Neural crest cell (in vitro differentiated cells): ENCODE measurements around the gene MS4A6A. TPM values are rescaled to one million over a fixed set of nuclear protein-coding genes. Genes with fewer than 3 reads are reported as not detected.

Experiments used
- DNase-seq: peaks from one replicate; pipeline ENCODE4 v3.0.0; 2021; ENCODE audit warnings: low read depth, mixed read lengths, low spot score
- H3K27ac Mint-ChIP-seq: one replicate; pipeline ENCODE4 v1.8.0; 2021; ENCODE audit warnings: mild to moderate bottlenecking, mixed read lengths; ENCODE audit not compliant: unreplicated experiment
- H3K27me3 Mint-ChIP-seq: 2 replicates; pipeline ENCODE4 v1.8.0; 2021; ENCODE audit warnings: low read depth, mild to moderate bottlenecking, mixed read lengths
- H3K36me3 Mint-ChIP-seq: 2 replicates; pipeline ENCODE4 v1.8.0; 2021; ENCODE audit warnings: low read depth, mild to moderate bottlenecking, mixed read lengths
- H3K4me1 Mint-ChIP-seq: 2 replicates; pipeline ENCODE4 v1.8.0; 2021; ENCODE audit warnings: mixed read lengths
- H3K4me3 Mint-ChIP-seq: one replicate; pipeline ENCODE4 v1.8.0; 2021; ENCODE audit warnings: mild to moderate bottlenecking, mixed read lengths
- H3K9me3 Mint-ChIP-seq: 2 replicates; pipeline ENCODE4 v1.8.0; 2021; ENCODE audit warnings: mixed read lengths
- CTCF ChIP-seq: fragments of 200-600 bp; sonication (generic); conservative IDR thresholded peaks from 2 replicates; pipeline ENCODE4 v1.5.0; 2021; ENCODE audit warnings: antibody characterized with exemption, mild to moderate bottlenecking
- long read RNA-seq: library from polyadenylated mRNA; unstranded; transcript quantifications from one replicate; pipeline ENCODE4 v2.0.0, GENCODE V29; 2020
- total RNA-seq: library from RNA; stranded (reverse); gene quantifications from 2 replicates; pipeline ENCODE4 v1.2.1, GENCODE V29; 2021

MS4A6A gene, protein sequence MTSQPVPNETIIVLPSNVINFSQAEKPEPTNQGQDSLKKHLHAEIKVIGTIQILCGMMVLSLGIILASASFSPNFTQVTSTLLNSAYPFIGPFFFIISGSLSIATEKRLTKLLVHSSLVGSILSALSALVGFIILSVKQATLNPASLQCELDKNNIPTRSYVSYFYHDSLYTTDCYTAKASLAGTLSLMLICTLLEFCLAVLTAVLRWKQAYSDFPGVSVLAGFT
- not detected in 2 replicates for total RNA-seq
- long read RNA-seq, result 0 reads

DNA sequence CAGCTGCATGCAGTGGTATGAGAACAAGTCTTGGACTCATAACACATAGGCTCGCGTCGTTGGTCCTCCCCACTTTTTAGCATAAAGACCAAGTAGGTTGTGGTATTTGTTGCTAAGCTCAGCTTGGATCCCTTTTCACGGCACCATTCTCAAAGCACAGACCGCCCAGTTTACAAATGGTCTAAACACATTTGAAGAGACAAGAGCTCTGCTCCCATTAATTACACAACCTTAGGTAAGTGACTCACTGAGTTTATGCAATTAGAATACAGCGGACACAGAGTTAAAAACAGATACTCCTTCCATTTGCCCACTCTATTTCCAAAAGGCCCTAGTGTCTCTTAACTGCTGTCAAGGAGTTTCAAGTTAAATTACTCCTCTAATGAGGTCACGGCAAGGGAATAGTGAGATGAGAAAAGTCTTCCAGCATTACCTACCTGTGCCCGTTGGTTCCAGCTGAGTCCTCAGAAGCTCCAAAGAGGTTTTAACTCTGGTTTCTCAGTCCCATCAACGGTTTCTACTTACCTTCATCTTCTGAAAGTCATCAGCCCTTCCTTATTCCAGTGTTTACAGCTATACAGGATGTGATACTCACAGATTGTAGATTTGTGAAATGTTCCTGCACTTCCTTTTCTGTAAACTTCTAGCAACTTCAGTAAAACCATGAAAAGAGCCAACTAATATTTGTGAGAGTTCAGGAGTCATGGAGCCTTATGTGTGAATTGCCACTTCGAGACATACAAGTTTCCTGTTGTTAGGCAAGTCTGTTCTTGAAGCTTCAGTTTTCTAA is at the start of gene MS4A6A:
TSS of gene MS4A6A (minus strand) at position 543 of the 790 bp plus-strand sequence. CDS start 1,356 bp downstream, outside the sequence.
- Mint-ChIP-seq H3K27ac (no peak within 1 kb of the TSS), H3K4me3 (no peak within 1 kb of the TSS), H3K9me3 (peaks cover 6% of the 10 kb centered on the region), H3K36me3 (peaks cover 2% of the 10 kb centered on the region), H3K4me1 (no peaks in the 10 kb centered on the region), H3K27me3 (no peaks in the 10 kb centered on the region)
- no peak for DNase-seq
- TF ChIP-seq CTCF, result no peak

DNA sequence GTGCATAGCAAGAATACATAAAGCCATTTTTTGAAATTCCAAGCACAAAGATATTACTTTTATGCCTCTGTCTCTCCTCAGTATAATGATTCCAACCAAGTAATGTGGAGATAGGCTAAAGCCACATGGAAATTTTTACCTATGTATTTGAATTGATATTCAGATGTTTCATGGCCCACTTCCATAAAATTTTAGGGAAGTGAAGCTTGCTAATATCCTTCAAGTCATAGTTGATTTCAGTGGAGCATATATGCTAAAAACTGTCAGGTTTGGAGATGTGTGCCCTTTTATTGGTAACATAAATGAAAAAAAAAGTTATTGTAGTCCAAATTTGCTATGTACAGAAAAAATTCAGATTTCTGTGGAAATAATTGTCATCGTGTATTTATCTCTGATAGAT is 47.8 kb upstream of the MS4A6A start:
- H3K36me3 Mint-ChIP-seq, result no peaks in the 10 kb centered on the region
- H3K4me3 Mint-ChIP-seq, result no peak overlapping the region
- no peaks in the 10 kb centered on the region for H3K4me1 Mint-ChIP-seq
- DNase-seq, result no peak
- H3K27me3 Mint-ChIP-seq, result peaks cover 2% of the 10 kb centered on the region
- H3K27ac Mint-ChIP-seq, result no peak overlapping the region
- no peak for TF ChIP-seq CTCF
- no peaks in the 10 kb centered on the region for H3K9me3 Mint-ChIP-seq

- no peak for TF ChIP-seq CTCF
- no peaks in the 10 kb centered on the region for H3K4me1 Mint-ChIP-seq
- no peak overlapping the region for H3K27ac Mint-ChIP-seq
- H3K36me3 Mint-ChIP-seq, result no peaks in the 10 kb centered on the region
- H3K4me3 Mint-ChIP-seq, result no peak overlapping the region
- H3K27me3 Mint-ChIP-seq, result no peaks in the 10 kb centered on the region
- DNase-seq, result no peak
- H3K9me3 Mint-ChIP-seq, result peaks cover 5% of the 10 kb centered on the region
Measured at GRCh38 chr11:60222141-60222540, 39.3 kb upstream of the MS4A6A start.

- Mint-ChIP-seq H3K9me3 (peaks cover 5% of the 10 kb centered on the region), H3K36me3 (no peaks in the 10 kb centered on the region), H3K4me3 (no peak overlapping the region), H3K27me3 (peaks cover 4% of the 10 kb centered on the region), H3K4me1 (no peaks in the 10 kb centered on the region), H3K27ac (no peak overlapping the region)
- no peak for DNase-seq
- no peak for TF ChIP-seq CTCF
Measured at GRCh38 chr11:60221692-60222091, 38.8 kb upstream of the MS4A6A start.

DNA sequence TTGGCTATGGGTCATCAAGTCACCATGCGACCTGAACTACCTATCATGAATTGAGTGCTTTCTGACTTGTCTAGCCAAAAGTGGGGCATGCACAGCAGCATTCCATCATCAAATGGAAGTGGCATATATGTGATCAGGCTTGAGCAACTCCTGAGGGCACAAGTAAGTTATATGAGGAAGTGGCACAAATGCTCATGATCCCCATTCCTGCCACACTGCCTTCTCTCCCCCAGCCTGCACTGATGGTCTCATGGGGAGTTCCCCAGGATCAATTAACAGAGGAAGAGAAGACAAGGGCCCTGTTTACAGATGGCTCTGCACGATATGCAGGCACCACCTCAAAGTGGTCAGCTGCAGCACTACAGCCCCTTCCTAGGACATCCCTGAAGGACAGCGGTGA is 38.3 kb upstream of the MS4A6A start:
- H3K27me3 Mint-ChIP-seq, result peaks cover 7% of the 10 kb centered on the region

More for the DNA sequence above, 38.3 kb upstream of the MS4A6A start:
- no peaks in the 10 kb centered on the region for H3K4me1 Mint-ChIP-seq
- no peak overlapping the region for H3K27ac Mint-ChIP-seq
- DNase-seq, result no peak
- H3K9me3 Mint-ChIP-seq, result peaks cover 5% of the 10 kb centered on the region
- H3K4me3 Mint-ChIP-seq, result no peak overlapping the region
- TF ChIP-seq CTCF, result no peak
- H3K36me3 Mint-ChIP-seq, result no peaks in the 10 kb centered on the region
